GM19397 (cell line): ENCODE measurements around the gene KIF25.

Source experiments
- ATAC-seq: cut with Tn5 transposase; IDR thresholded peaks from one replicate; pipeline ENCODE4 v1.9.1; 2021; ENCODE audit warnings: mild to moderate bottlenecking, moderate library complexity; ENCODE audit not compliant: unreplicated experiment

KIF25 gene

DNA sequence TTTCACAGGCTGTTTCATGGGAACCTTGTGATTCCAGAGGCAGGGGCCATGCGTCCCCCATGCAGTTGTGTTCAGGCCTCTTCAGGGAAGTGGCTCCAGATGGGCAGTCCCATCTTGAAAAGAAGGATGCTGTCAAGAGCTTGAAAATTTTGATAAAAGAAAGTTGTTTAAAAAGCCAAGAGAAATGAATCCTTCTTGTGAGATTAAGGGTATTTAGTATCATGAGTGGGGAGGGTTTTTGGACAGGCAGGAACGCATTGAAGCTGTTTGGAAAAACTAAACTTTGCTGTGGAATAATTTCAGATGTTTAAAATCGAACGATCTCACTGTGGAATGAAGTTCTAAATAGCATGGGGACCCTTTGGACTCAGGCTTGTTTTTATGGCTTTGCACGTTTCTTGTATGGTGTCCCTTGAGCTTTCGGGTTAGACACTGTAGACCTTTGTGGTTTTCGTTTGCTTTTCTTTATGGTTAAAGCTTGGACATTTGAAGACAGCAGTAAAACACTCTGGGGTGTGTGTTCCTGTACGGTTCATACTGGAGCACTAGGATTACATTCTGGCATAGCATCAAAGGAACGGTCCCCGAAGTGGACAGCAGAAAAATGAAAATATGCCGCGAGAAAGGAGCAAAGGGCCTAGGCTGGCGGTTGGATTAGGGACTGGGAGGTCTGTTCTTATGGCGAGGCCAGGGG, 18.2 kb downstream of the KIF25 start:
- no peak for ATAC-seq

DNA sequence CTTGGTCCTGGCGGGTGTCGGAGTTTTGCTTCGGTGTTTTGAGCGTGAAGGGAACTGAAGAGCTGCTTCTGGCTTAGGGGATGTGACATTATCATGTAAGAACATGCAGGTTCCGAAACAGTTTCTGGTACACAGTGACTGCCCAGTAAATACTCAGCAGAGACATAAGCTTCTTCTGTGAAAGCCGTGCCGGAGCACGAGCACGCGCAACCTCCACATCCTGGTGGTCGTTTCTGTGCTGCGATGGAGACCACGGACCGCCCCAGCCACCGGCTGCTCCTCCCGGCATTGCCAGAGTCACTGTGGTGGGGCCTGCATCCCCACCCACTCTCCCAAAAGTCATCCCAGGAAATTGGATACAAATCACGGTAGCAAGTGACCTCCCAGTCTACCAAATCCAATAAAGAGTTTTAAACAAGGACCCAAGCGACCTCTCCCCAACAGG, 18.7 kb downstream of the KIF25 start:
- no peak for ATAC-seq

DNA sequence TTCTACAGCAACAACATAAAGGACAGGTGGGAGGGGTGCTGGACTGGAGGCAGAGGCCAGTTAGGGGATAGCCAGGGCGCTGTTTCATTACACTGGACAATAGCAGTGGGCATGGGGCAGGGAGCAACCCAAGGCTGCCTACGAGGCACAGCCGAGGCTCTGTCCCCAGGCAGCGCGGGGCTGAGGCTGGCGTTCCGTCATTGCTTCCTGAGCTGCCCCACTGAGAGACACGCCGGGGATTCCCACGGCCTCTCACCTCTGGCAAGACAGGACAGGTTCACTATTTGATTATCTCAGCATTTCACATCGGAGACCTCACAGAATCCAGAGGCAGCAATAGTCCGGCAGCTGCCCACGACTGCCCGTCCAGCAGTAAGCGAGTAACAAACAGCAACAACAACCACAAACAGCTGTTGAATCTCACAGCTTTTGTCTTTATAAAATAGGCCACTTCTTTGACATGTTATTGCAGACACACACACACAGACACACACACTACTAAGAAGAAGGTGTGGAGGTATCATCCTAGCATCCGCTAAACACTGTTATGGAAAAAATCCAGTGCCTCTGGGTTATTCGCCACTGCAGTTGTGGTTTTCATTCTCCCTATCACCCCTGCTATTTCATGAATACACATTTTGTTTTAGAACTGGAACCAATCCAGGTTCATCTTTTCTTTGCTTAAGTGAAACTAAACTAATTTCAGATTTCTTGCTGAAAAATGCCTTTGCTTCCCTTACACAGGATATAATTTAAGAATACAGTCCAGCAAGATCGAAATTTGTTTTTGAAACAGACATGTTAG, 19.5 kb downstream of the KIF25 start:
- no peak for ATAC-seq

DNA sequence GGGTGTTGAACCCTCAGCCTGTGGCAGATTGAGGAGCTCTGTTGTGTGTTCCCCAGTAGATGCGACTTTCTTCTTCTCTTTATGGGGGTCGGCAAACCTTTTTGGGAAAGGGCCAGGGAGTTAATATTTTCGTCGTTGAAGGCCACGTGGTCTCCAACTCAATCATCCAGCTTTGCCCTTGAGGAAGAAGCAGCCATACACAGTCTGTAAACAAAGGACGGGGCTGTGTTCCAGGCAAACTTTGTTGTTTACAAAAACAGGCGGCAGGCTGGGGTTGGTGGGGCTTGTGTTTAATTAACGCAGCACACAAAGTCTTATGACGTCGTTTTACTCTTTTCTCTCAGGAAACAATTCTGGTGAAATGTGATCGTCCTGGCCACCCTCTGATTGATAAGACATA, 20.2 kb downstream of the KIF25 start:
- no peak for ATAC-seq

DNA sequence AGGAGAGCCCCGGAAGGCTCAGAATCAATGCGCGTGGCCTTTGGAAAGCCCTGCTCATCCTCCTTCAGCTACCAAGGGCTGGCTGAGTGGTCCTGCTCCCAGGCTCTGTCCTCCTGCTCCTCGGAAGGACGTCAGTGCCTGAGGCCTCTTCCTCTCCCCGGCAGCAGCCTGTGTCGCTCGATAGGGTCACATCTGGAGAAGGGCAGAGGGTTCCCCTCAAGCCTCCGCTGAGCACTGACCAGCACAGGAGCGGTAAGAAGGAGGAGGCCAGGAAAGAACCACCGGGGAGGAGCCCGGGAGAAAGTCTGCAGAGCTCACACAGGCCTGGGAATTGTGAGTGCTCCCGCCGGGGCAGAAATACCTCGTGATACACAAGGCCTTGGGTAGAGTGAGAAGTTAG, 21.2 kb downstream of the KIF25 start:
- ATAC-seq, result no peak

DNA sequence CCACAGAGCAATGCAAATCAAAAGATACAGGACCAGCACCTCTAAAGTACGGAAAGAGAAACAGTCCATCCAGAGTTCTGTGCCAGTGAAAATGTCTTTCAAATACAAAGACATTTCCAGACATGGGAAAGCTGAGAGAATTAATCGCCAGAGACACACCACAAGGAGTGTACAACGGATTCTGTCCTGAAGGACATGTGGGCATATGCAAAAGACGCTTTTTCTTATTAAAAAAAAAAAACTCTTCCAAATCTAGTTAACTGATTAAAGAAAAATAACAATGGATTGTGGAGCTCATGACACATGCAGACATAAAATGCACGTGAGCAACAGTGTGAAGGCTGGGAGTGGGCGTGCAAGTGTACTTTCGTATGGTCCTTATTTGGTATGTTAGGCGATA, 22.8 kb downstream of the KIF25 start:
- ATAC-seq, result no peak

DNA sequence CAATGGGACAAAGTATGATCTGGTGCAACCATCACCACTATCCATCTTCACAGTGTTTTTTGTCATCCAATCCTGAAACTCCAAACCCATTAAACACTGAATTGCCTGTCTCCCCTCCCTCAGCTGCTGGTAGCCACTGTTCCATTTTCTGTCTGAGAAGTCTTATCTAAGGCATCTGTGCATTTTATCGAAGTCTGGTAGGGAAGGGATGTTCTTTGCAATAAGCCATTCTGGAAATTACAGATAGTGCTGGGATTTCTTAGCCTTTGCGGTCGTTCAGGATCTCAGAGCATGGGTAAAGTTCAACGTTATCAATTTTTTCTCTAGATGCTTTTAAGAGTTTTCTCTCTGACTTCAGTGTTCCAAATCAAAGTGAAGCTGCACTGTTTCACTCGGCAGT, 24.1 kb downstream of the KIF25 start:
- no peak for ATAC-seq

DNA sequence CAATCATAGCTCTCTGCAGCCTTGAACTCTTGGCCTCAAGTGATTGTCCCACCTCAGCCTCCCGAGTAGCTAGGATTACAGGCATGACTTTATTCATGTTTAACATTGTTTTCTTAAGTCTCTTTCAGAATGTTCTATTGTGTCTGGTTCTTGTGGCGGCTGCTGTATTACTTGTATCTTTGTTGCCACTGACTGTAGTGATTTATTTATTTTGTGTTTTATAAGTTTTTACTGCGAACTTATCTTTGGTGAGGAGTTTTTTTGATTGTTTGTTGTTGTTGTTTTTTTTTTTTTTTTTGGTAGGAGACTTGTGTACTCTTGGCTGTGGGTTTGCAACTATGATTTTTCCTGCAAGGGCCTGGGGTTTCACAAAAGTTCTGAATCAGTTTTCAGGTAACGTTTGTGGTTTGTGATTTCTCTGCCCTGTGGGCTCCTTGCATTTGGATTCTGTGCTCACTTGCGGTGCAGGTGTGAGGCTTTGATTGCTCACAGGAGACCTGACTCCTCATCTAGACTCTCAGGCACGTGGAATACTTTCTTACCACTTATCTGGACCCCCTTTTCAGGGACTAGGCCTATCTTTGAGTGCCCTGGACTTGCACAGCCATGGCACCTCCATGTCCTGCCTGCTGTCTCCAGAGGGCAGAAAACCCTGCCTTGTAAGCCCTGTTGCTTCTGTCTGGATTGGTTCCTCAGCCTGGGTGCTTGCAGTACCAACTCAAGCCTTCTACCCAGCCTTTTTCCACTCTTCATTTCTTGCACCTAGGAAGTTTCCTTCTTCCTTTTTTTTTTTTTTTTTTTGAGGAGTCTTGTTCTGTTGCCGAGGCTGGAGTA, 25.2 kb downstream of the KIF25 start:
- no peak for ATAC-seq

DNA sequence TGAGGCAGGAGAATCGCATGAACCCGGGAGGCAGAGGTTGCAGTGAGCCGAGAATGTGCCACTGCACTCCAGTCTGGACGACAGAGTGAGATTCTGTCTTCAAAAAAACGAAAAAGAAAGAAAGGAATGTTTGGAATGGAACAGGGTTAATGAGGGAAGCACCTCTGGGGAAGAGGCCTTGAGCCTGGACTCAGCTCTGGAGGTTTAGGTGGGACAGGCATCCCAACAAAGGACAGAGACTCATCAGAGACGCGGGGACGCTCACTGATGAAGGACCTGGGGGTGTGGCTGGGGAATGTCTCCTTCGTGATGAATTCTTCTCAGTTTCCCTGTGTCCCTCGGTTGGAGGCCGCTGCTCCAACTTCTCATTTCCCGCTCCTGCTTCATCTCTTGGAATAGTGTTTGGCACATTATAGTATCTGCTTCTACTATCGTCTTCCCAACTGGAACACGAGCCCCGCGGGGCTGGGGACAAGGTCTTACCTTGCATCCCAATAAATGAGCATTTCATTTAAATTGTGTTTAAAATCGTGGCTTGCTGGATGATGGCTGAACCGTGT, 27.6 kb downstream of the KIF25 start:
- no peak for ATAC-seq

DNA sequence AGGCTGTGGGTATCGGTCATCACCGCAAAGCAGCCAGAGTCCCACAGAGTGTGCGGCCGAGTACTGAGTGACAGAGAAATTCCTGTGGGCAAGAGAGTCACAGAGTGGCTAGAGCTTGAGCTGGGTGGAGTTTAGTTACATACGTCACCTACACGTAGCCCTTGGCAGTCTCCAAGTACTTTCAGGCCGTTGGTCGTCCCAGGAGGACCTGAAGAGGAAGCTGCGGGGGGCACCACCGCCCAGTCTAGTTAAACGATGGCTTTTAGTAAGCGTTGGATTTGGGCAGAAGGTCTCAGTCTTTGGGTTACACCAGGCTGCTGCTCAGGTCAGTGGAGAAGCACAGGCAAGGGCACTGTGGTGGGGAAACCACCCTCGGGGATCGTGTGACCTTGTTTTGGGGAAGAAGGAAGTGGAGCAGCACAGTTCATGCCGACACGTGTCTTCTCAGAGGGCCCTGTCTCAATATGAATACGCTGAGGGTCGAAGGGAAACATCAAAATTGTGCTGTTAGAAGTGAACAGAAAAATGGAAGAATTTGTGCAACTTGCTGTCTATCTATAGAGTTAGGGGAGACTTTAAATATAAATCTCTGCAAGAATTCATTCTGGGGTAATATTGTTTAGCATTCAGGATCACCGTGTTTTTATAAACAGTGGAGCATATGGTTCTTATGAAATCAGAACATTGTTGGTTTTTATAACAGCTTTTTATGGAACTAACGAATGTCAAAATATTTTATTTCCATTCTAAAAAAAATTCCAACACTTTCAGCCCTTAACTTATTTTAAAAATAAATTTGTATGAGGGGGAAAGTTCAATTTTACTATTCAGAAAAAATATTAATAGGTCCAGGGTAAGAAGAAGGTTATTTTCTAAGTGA, 28.6 kb downstream of the KIF25 start:
- no peak for ATAC-seq

DNA sequence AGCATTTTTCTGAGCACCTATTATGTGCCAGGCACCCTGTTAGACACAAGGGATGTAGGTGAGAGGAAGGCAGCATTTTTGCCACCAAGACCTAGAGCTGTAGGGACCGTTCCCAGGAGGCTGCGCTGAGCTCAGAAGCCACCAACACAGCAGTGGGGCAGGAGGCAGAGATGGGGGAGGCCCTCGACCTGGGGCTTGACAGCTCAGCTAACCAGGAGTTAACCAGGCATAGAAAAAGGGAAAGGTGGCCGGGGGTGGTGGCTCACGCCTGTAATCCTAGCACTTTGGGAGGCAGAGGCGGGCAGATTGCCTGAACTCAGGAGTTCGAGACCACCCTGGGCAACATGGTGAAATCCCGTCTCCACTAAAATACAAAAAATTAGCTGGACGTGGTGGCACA, 29.5 kb downstream of the KIF25 start:
- ATAC-seq, result no peak

DNA sequence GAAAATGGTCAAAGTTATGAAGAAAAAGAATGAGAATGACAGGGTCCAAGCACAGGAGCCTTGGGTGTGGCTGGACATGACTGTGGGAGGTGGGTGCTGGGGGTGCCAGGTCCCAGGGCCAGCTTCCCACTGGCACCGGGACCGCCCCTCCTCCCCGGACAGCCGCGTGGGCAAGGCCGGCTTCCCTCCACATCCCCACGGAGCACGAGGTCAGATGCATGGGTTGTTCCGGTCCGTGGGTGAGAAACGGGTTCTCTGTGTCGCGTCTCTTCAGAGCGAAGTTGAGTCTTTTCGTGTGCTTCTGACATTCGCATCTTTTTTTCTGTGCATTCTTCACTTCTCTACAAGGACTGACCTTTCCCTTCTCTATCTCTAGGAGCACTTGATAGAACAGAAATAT, 30.1 kb downstream of the KIF25 start:
- no peak for ATAC-seq

DNA sequence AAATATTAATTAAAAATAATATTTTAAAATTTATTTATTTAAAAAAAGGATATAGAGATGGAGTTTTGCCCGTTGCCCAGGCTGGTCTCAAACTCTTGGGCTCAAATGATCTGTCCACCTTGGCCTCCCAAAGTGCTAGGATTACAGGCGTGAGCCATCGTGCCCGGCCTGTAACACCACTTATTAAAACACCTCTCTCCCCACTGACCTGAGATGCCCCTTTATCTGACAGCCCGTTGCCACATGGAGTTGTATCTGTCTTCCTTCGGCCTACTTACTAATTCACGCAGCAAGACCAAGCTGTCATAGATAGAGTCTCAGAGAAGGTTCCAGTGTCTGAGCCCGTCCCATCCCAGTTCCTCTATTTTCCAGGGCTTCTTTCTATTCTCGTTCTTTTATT, 30.7 kb downstream of the KIF25 start:
- ATAC-seq, result no peak

DNA sequence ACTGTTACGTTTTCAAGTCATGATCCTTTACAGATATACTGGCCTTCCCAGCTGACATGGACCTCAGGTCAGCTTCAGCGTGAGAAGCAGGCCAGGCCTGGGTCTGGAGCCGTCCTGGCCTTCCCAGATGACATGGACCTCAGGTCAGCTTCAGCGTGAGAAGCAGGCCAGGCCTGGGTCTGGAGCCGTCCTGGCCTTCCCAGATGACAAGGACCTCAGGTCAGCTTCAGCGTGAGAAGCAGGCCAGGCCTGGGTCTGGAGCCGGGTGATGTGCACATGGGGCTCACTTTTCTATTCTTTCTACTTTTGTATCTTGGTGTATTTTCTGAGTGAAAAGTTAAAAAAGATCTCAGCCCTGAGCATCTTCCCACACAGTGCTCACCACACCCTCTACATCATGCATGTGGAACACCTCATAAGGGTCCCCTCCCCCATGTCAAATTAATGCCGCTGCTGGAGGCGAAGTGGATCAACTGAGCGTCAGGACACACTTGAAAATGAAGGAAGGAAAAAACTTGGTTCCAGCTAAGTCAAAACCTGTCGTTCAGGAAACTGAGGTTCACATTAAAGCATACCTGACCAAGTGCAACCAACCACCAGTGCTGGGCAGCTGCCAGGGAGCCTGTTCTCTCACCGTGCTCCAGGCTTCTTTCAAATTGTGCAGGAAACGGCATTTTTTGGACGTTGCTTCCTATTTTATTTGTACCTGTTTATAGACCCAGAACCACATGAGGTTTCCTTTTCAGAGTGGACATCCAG, 32.2 kb downstream of the KIF25 start:
- ATAC-seq, result no peak

DNA sequence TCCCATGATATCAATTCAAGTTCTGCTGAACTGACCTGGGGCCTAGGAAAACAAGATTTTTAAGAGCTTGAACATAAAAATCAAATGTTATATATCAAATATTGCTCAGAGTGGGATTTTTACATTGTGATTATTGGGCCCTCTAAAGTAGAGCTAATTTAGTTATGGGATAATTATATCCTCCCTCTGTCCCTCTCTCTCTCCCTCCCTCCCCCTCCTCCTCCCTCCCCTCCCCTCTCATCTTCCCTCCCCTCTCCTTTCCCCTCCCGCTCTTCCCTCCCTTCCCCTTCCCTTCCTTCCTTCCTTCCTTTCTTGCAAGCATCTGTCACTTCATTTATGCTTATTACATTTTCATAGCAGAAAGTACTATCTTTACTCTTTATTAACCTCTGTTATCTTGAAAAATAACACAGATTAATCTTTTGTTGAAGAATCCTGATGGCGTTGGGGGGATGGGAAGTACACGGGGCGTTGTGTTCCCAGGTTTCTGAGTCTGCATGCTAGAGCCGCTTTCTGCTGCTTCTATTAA, 32.8 kb downstream of the KIF25 start:
- no peak for ATAC-seq

DNA sequence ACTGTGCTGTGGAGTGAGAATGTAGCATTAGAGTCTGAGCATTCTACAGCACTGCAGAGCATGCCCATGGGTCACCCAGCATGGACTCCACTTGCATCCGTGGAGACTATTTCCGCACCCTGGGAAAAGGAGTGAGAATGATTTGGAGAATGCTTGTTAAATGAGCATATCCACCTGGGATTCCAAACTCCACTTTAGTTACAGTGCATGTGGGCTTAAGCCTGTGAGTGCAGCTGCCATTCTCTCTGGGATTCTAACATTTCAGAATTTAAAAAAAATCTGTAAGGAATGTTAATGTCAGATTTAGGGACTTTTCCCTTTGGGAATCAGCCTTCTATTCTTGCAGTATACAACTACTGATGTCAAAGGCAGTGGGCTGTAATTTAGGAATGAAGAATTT, 33.4 kb downstream of the KIF25 start:
- no peak for ATAC-seq

DNA sequence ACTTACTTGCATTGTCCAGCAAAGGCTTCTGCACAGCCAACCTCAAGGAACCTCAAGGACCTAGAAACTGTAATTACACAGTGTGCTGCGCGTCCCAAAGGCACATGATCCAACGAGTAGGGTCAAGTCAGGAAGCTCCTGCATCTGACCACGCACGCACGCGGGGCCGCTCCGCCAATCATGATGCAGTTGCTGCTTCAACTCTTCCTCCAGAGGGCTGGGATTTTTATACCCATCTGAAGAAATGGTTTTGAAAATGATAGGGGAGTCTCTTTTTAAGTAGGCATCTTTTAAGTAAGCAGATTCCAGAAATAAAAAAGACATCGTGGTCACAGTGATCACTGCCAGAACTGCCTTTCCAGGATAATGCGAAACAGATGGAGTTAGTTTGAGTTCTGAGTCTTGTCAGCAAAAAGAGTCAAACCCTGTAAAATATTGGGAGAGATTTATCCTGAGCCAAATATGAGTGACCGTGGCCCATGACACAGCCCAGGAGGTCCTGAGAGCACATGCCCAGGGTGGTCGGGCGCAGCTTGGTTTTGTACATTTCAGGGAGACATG, 34.0 kb downstream of the KIF25 start:
- no peak for ATAC-seq

DNA sequence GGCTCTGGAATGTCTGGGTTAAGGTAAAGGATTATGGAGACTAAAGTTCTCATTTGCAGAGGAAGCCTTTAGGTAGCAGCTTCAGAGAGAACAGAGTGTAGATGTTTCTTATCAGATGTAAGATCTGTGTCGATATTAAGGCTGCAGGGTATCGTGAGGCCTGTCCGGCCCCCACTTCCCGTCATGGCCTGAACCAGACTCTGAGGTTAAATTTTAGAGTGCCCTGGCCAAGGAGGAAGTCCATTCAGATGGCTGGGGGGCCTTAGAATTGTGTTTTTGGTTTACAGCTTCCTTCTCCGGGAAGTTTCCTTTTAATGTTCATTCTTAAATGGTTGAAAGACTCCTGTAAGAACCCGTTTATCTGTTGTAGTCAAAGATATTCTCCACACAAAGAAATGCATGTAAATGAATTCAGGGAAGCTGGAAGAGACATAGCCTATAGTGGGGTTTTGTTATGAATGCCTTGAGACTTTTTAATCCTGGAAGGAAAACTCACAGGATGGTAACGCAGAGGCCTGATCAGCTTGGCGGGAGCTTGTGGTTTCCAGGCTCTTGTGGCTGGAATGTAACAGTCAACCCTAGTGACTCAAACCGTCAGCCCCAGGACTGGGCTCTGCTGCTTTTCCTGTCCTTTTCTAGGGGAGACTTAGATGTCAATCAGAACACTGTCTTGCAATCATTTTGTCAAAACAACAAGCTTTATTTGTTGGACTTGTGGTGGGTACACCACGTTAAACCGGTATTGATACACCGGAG, 34.7 kb downstream of the KIF25 start:
- ATAC-seq, result no peak
